HG03520 (cell line): Measurements from ENCODE around the gene SNN.

Experiments used
- ATAC-seq: cut with Tn5 transposase; IDR thresholded peaks from one replicate; pipeline ENCODE4 v1.9.1; 2021; ENCODE audit warnings: mild to moderate bottlenecking, moderate library complexity; ENCODE audit not compliant: unreplicated experiment

The SNN gene

GRCh38 chr16:11677959-11678881 is 10.0 kb downstream of the SNN start:
- no peak for ATAC-seq

- ATAC-seq = no peak
Observed at GRCh38 chr16:11679250-11679649, 11.0 kb downstream of the SNN start.

- no peak for ATAC-seq
Observed at GRCh38 chr16:11679941-11680911, 12.0 kb downstream of the SNN start.

GRCh38 chr16:11681556-11681955 is 13.3 kb downstream of the SNN start:
- ATAC-seq = no peak

- ATAC-seq = no peak
Observed at GRCh38 chr16:11681976-11682654, 13.9 kb downstream of the SNN start.

- ATAC-seq = no peak
Observed at GRCh38 chr16:11682655-11683096, 14.4 kb downstream of the SNN start.

GRCh38 chr16:11683145-11683544 is 14.9 kb downstream of the SNN start:
- ATAC-seq = no peak

GRCh38 chr16:11684231-11685025 is 16.2 kb downstream of the SNN start:
- no peak for ATAC-seq

GRCh38 chr16:11685844-11686618 is 17.8 kb downstream of the SNN start:
- ATAC-seq = no peak

- no peak for ATAC-seq
Observed at GRCh38 chr16:11686713-11687380, 18.6 kb downstream of the SNN start.

- ATAC-seq = no peak
Observed at GRCh38 chr16:11687601-11688519, 19.6 kb downstream of the SNN start.

- ATAC-seq = no peak
Observed at GRCh38 chr16:11688520-11688886, 20.2 kb downstream of the SNN start.

GRCh38 chr16:11689031-11689840 is 21.0 kb downstream of the SNN start:
- peak; percentile 74 for ATAC-seq

- no peak for ATAC-seq
Observed at GRCh38 chr16:11691235-11691634, 23.0 kb downstream of the SNN start.

GRCh38 chr16:11691771-11692170 is 23.5 kb downstream of the SNN start:
- no peak for ATAC-seq

- no peak for ATAC-seq
Observed at GRCh38 chr16:11692171-11692570, 23.9 kb downstream of the SNN start.

GRCh38 chr16:11692651-11693050 is 24.4 kb downstream of the SNN start:
- ATAC-seq = no peak
